Adrenal gland (tissue), 5 donors: ENCODE results near the gene INF2.

ENCODE experiments used
- CTCF ChIP-seq, 6 experiments: fragments of 450-650 bp in 4 of 6; fragments of 200-600 bp in 2 of 6; sonication (generic) in 1 of 6; IDR thresholded peaks; 1 replicate in 5 of 6; 2 replicates in 1 of 6; pipeline versions ENCODE4 v1.5.1 to v1.8.0; 2016 to 2021; ENCODE audit warnings: antibody characterized with exemption in 6 of 6, mild to moderate bottlenecking in 2 of 6, moderate library complexity in 1 of 6
- POLR2A ChIP-seq, 2 donors: fragments of 450-650 bp; IDR thresholded peaks; one replicate each; pipeline ENCODE4 v1.6.1; 2017; ENCODE audit warnings: antibody characterized with exemption in 2 of 2, mild to moderate bottlenecking in 2 of 2, moderate library complexity in 1 of 2
- donor health status: DM: no; HTN: no; CAD: no.

GRCh38 chr14:104683653-104684448, 5.6 kb upstream of the INF2 start:
- TF ChIP-seq CTCF (IDR thresholded peaks at IDR 0.05): no peak
- TF ChIP-seq POLR2A (IDR thresholded peaks at IDR 0.05): no peak
